Thyroid gland (tissue), 4 donors: ENCODE data around the gene SLC30A2.

ENCODE experiments used
- POLR2A ChIP-seq, 2 donors: fragments of 450-650 bp; IDR thresholded peaks; one replicate each; pipeline ENCODE4 v1.6.1; 2017; ENCODE audit warnings: antibody characterized with exemption in 2 of 2, mild to moderate bottlenecking in 2 of 2, moderate library complexity in 1 of 2
- TF ChIP-seq, protein P1 (sequence below), 6 experiments: fragments of 200-600 bp in 3 of 6; fragments of 450-650 bp in 3 of 6; sonication (generic) in 3 of 6; IDR thresholded peaks; one replicate each; pipeline ENCODE4 v1.5.1; 2016 to 2019; ENCODE audit warnings: antibody characterized with exemption in 6 of 6, mild to moderate bottlenecking in 2 of 6, inconsistent platforms in 1 of 6, moderate library complexity in 1 of 6

DNA sequence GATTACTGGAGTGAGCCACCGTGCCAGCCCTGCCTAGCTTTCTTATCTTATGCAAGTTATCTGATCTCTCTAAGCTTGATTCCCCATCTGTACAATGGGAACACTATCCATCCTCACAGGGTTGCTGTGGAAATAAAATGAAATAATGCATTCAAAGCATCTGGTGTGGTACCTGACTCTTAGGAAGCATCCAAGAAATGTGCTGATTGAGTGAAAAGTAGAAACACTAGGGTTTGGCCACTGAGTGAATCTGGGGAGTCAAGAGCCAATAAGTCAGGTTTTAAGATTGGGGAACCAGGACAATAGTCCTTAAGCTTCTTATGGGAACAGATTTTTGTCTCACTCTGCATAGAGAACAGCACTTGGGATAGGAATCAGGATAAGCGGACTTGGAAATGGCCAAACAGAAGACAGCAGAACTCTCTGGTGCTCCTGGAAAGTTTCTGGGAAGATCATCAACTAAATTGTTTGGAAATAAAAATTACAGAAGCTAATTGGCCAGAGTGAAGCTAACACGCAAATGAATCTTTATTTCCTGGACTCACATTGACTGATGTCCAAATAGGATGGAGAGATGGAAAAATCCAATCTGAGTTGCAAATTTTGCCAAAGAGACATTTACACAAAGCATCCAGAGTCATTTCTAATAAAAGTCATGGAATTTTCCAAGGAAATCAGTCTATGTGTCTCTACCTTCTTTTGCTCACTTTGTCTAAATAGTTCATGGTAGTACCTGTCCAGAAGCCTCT, 51.3 kb downstream of the SLC30A2 start:
- TF ChIP-seq, protein P1, sequence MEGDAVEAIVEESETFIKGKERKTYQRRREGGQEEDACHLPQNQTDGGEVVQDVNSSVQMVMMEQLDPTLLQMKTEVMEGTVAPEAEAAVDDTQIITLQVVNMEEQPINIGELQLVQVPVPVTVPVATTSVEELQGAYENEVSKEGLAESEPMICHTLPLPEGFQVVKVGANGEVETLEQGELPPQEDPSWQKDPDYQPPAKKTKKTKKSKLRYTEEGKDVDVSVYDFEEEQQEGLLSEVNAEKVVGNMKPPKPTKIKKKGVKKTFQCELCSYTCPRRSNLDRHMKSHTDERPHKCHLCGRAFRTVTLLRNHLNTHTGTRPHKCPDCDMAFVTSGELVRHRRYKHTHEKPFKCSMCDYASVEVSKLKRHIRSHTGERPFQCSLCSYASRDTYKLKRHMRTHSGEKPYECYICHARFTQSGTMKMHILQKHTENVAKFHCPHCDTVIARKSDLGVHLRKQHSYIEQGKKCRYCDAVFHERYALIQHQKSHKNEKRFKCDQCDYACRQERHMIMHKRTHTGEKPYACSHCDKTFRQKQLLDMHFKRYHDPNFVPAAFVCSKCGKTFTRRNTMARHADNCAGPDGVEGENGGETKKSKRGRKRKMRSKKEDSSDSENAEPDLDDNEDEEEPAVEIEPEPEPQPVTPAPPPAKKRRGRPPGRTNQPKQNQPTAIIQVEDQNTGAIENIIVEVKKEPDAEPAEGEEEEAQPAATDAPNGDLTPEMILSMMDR (IDR thresholded peaks at IDR 0.05) = no peak
- TF ChIP-seq POLR2A (IDR thresholded peaks at IDR 0.05) = no peak
